T-helper 2 cell treated with Interferon-gamma antibody and Interleukin-4, amounts not matched to agents 100 ng/mL and 5 ng/mL, for 36 hours (primary cell): ENCODE measurements around the gene TTI1. TPM values are rescaled to one million over a fixed set of nuclear protein-coding genes. Genes with fewer than 3 reads are reported as not detected.
"Not testable (repeated sequence)": the region's sequence is repeated elsewhere in the genome, so short reads cannot be mapped to it uniquely, and the experiment has no call there.

Experiments
- intact Hi-C: fragments of 100-400 bp; cut with micrococcal nuclease; formaldehyde crosslinking; loops from one replicate; pipeline ENCODE4 v1.15.1; 2023
- total RNA-seq: library from RNA; stranded (reverse); gene quantifications from 2 replicates; pipeline ENCODE4 v1.2.3, GENCODE V29; 2022

Gene TTI1
- total RNA-seq, 1 donor from 2014 or later: 35.1 TPM

GRCh38 chr20:37970856-37971245 lies 62.4 kb downstream of the TTI1 start:
- intact Hi-C loops: no loop called here

- intact Hi-C loops: no loop called here
These were observed 63.1 kb downstream of the TTI1 start for GRCh38 chr20:37969949-37970855.

- intact Hi-C loops: no loop called here
These were observed 64.3 kb downstream of the TTI1 start for GRCh38 chr20:37968841-37969401.

- intact Hi-C loops: not testable (repeated sequence)
These were observed 69.8 kb downstream of the TTI1 start for GRCh38 chr20:37963483-37963882.

- intact Hi-C loops: no loop called here
These were observed 72.2 kb downstream of the TTI1 start for GRCh38 chr20:37961066-37961465.

- intact Hi-C loops: no loop called here
These were observed 74.3 kb downstream of the TTI1 start for GRCh38 chr20:37958856-37959520.

GRCh38 chr20:37956107-37956585 lies 77.1 kb downstream of the TTI1 start:
- intact Hi-C loops: no loop called here

GRCh38 chr20:37955511-37955910 lies 77.7 kb downstream of the TTI1 start:
- intact Hi-C loops: no loop called here

GRCh38 chr20:37954626-37955025 lies 78.6 kb downstream of the TTI1 start:
- intact Hi-C loops: no loop called here

- intact Hi-C loops: no loop called here
These were observed 79.1 kb downstream of the TTI1 start for GRCh38 chr20:37954190-37954589.

- intact Hi-C loops: no loop called here
These were observed 84.3 kb downstream of the TTI1 start for GRCh38 chr20:37948956-37949355.

GRCh38 chr20:37947943-37948342 lies 85.3 kb downstream of the TTI1 start:
- intact Hi-C loops: no loop called here

- intact Hi-C loops: no loop called here
These were observed 86.3 kb downstream of the TTI1 start for GRCh38 chr20:37946946-37947345.

GRCh38 chr20:37945091-37945547 lies 88.1 kb downstream of the TTI1 start:
- intact Hi-C loops: no loop called here

GRCh38 chr20:37944456-37944981 lies 88.7 kb downstream of the TTI1 start:
- intact Hi-C loops: no loop called here

GRCh38 chr20:37943501-37944455 lies 89.5 kb downstream of the TTI1 start:
- intact Hi-C loops: no loop called here

GRCh38 chr20:37943033-37943432 lies 90.2 kb downstream of the TTI1 start:
- intact Hi-C loops: no loop called here

- intact Hi-C loops: no loop called here
These were observed 91.3 kb downstream of the TTI1 start for GRCh38 chr20:37941992-37942391.

GRCh38 chr20:37941332-37941731 lies 91.9 kb downstream of the TTI1 start:
- intact Hi-C loops: no loop called here

GRCh38 chr20:37940858-37941257 lies 92.4 kb downstream of the TTI1 start:
- intact Hi-C loops: no loop called here
